Ovary (tissue), 9 donors: ENCODE results near the gene FEZF2. TPM values are rescaled to one million over a fixed set of nuclear protein-coding genes. Genes with fewer than 3 reads are reported as not detected.

Experiments used
- DNase-seq, 5 donors: peaks; one replicate each; pipeline ENCODE4 v3.0.0-alpha.2; 2019 to 2020
- H3K27ac ChIP-seq, 2 donors: fragments of 200-600 bp; one replicate each; pipeline versions ENCODE4 v1.5.1 to v1.8.0; 2019 to 2022
- H3K27me3 ChIP-seq: fragments of 200-600 bp; one replicate; pipeline ENCODE4 v1.8.0; 2022
- H3K36me3 ChIP-seq: fragments of 200-600 bp; sonication (generic); one replicate; pipeline ENCODE4 v1.5.1; 2019
- H3K4me1 ChIP-seq: one replicate; pipeline ENCODE4 v1.8.1; 2013; ENCODE audit warnings: mild to moderate bottlenecking, moderate library complexity; ENCODE audit not compliant: insufficient read depth
- H3K4me3 ChIP-seq: fragments of 200-600 bp; sonication (generic); one replicate; pipeline ENCODE4 v1.5.1; 2017
- H3K9me3 ChIP-seq, 2 donors: fragments of 200-600 bp in 1 of 2; sonication (generic) in 1 of 2; one replicate each; pipeline versions ENCODE4 v1.5.1 to v1.8.1; 2013 to 2019; ENCODE audit warnings: mild to moderate bottlenecking in 1 of 2, moderate library complexity in 1 of 2
- CTCF ChIP-seq, 3 donors: fragments of 450-650 bp in 2 of 3; fragments of 200-600 bp in 1 of 3; IDR thresholded peaks; one replicate each; pipeline versions ENCODE4 v1.5.1 to v1.8.0; 2016 to 2022; ENCODE audit warnings: antibody characterized with exemption in 3 of 3, mild to moderate bottlenecking in 1 of 3
- EP300 ChIP-seq: sonication (generic); formaldehyde crosslinking; IDR thresholded peaks from one replicate; pipeline ENCODE4 v1.6.1; 2017; ENCODE audit warnings: antibody characterized with exemption
- POLR2A ChIP-seq: fragments of 450-650 bp; IDR thresholded peaks from one replicate; pipeline ENCODE4 v1.6.1; 2017; ENCODE audit warnings: antibody characterized with exemption, mild to moderate bottlenecking, moderate library complexity
- WGBS, 3 donors: extraction: QIAGEN DNeasy Blood & Tissue Kit in 1 of 3; methylation state at CpG; one replicate each; pipeline versions ENCODE4 v1.1.5 to v1.1.7; 2013 to 2017; 5-methylcytosine and 5-hydroxymethylcytosine counted together
- intact Hi-C, 4 donors: fragments of 100-400 bp; cut with DNase I; formaldehyde crosslinking; loops; one replicate each; pipeline versions ENCODE4 v1.11.0 to v1.15.1; 2022 to 2023
- polyA plus RNA-seq, 2 donors: library from polyadenylated mRNA; stranded (reverse); fragments of 200-250 nt in 1 of 2; fragments of 350-450 nt in 1 of 2; fragmentation: Illumina TruSeq in 1 of 2; extraction: RNeasy Lipid Tissue Mini Kit (QIAGEN cat#74804) in 1 of 2; gene quantifications; one replicate each; pipeline ENCODE4 v1.2.3, GENCODE V29; 2013 to 2014
- total RNA-seq, 7 donors: library from RNA; depleted of rRNA in 2 of 7; stranded (reverse); fragments of >200 nt in 2 of 7; fragmentation: NEBNext Ultra II Directional in 3 of 7; extraction: Animal tissue kit (Norgen Biotek cat#: 25700) in 3 of 7; gene quantifications; one replicate each; pipeline versions ENCODE4 v1.1.0 to v1.2.4, GENCODE V29; 2016 to 2023
- donor health status: DM: no; HTN: no; CAD: no; lungs with moderate emphysema.
- donor health status: DM: no; HTN: no; CAD: no.
- donor health status: Bipolar disorder and iron deficiency.
- donor health status: DM: yes; HTN: yes; CAD: no.
- donor health status: DM: no; HTN: no; CAD: no.
- donor health status: DM: yes; HTN: yes; CAD: no.

The FEZF2 gene
- total and polyA plus RNA-seq, 9 donors: 0.29 TPM; not detected in 8

- H3K4me3 ChIP-seq: no peak overlapping the region
- no peaks in the 10 kb centered on the region for H3K4me1 ChIP-seq
- H3K27me3 ChIP-seq: no peaks in the 10 kb centered on the region
- WGBS, 3 donors: 88 to 92% (median 91%) methylated on average over 11 of the region's 11 CpGs
- H3K27ac ChIP-seq: no peak overlapping the region
- H3K36me3 ChIP-seq: no peaks in the 10 kb centered on the region
- intact Hi-C loops: no loop called here
- H3K9me3 ChIP-seq: no peaks in the 10 kb centered on the region
- no peak for DNase-seq
- no peak for TF ChIP-seq EP300
- TF ChIP-seq CTCF (IDR thresholded peaks at IDR 0.05): no peak
- no peak for TF ChIP-seq POLR2A
Observed at GRCh38 chr3:62414786-62415185, 41.4 kb upstream of the FEZF2 start.

GRCh38 chr3:62413687-62414086 is 40.3 kb upstream of the FEZF2 start:
- H3K27me3 ChIP-seq: no peaks in the 10 kb centered on the region
- H3K36me3 ChIP-seq: no peaks in the 10 kb centered on the region
- intact Hi-C loops: no loop called here
- H3K27ac ChIP-seq: no peak overlapping the region
- DNase-seq: no peak
- H3K9me3 ChIP-seq: no peaks in the 10 kb centered on the region
- 76 to 81% (median 76%) methylated on average over 2 of the region's 2 CpGs for WGBS, 3 donors
- H3K4me3 ChIP-seq: no peak overlapping the region
- H3K4me1 ChIP-seq: no peaks in the 10 kb centered on the region
- no peak for TF ChIP-seq POLR2A
- no peak for TF ChIP-seq EP300
- no peak for TF ChIP-seq CTCF (IDR thresholded peaks at IDR 0.05)

- H3K27me3 ChIP-seq: no peaks in the 10 kb centered on the region
- no peaks in the 10 kb centered on the region for H3K36me3 ChIP-seq
- no peaks in the 10 kb centered on the region for H3K4me1 ChIP-seq
- no peak for TF ChIP-seq CTCF (IDR thresholded peaks at IDR 0.05)
- TF ChIP-seq EP300: no peak
- TF ChIP-seq POLR2A: no peak
- 78 to 86% (median 80%) methylated on average over 2 of the region's 2 CpGs for WGBS, 3 donors
- H3K9me3 ChIP-seq: no peaks in the 10 kb centered on the region
- no peak overlapping the region for H3K4me3 ChIP-seq
- intact Hi-C loops: no loop called here
- H3K27ac ChIP-seq: no peak overlapping the region
- DNase-seq: no peak
Observed at GRCh38 chr3:62406945-62407344, 33.6 kb upstream of the FEZF2 start.

- 87 to 89% (median 87%) methylated on average over 6 of the region's 6 CpGs for WGBS, 3 donors
Observed at GRCh38 chr3:62405566-62405965, 32.2 kb upstream of the FEZF2 start.

More at GRCh38 chr3:62405566-62405965, 32.2 kb upstream of the FEZF2 start:
- Histone ChIP-seq H3K36me3 (no peaks in the 10 kb centered on the region), H3K27ac (no peak overlapping the region), H3K9me3 (no peaks in the 10 kb centered on the region), H3K27me3 (no peaks in the 10 kb centered on the region), H3K4me3 (no peak overlapping the region), H3K4me1 (no peaks in the 10 kb centered on the region)
- no peak for TF ChIP-seq EP300
- no peak for TF ChIP-seq CTCF (IDR thresholded peaks at IDR 0.05)
- TF ChIP-seq POLR2A: no peak
- intact Hi-C loops: no loop called here
- no peak for DNase-seq
